HG02973 (cell line): ENCODE data around the gene LRRC43.

Experiments used
- ATAC-seq: cut with Tn5 transposase; IDR thresholded peaks from one replicate; pipeline ENCODE4 v1.9.1; 2021; ENCODE audit warnings: moderate library complexity; ENCODE audit not compliant: unreplicated experiment

LRRC43 gene, protein sequence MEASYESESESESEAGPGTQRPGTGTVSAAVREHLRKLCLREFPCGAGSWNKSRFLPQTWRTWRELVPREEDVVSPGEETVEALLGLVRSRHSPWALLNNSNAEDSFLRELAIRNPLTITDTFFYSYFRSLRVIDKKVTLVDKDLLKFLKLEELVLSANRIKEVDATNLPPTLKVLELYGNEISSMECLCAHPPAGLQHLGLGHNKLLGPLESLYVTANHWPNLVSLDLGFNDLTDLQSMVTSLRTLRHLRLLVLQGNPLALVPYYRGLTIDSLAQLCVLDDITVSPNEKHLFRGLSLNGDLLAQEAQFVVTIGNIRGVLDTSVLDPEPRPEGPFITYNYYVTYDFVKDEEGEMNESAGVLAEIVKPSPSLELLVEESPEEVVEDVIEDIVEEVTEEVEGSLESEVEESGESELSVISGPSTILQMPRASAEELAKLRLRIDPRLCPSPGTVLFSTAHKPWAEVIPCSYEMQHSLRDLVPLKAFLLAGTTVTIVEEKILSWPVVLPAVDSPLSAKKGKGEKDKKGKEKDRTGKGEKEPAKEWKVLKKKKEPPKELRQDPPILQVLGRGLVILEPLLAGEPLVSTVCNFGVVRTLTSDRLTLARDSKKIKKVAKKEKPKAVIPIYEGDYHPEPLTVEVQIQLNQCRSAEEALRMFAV

GRCh38 chr12:122182887-122183587, at the start of gene LRRC43:
LRRC43 (plus strand) TSS chr12:122183123; CDS start chr12:122183145, 22 bp downstream.
- ATAC-seq: no peak

- no peak for ATAC-seq
Measured at GRCh38 chr12:122133192-122133950, 49.6 kb upstream of the LRRC43 start.

GRCh38 chr12:122135437-122136031, 47.4 kb upstream of the LRRC43 start:
- ATAC-seq: no peak

GRCh38 chr12:122137229-122137628, 45.7 kb upstream of the LRRC43 start:
- no peak for ATAC-seq

DNA sequence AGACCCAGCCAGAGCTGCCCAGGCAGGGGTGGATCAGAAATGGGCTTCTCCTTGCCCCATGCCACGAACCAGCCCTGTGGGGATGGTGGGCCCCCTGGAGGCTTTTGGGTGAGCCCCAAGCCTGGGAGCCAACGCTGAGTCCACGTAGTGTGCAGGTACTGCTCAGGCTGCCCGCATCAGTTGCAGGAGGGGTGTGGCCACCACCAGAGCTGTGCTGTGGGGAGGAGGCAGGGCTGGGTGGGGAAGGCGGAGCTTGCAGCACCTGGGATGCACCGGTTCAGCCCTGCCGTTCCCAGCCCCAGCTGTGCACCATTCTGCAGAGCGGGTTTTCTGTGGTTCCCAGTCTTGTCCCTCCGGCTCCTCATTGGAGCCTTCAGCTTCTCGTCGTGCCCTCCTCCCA, 45.2 kb upstream of the LRRC43 start:
- no peak for ATAC-seq

DNA sequence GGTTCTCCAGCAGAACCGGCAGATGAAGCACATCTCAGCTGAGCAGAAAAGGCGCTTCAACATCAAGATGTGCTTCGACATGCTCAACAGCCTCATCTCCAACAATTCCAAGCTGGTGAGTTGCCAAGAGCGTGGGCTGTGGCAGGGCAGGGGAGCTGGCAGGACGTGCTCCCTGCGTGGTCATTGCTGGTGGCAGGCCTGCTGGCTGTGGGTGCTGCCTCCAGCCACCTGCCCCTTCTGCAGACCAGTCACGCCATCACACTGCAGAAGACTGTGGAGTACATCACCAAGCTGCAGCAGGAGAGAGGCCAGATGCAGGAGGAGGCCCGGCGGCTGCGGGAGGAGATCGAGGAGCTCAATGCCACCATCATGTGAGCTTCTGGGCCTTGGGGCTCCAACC, 44.7 kb upstream of the LRRC43 start:
- no peak for ATAC-seq

GRCh38 chr12:122138616-122139015, 44.3 kb upstream of the LRRC43 start:
- ATAC-seq: no peak

DNA sequence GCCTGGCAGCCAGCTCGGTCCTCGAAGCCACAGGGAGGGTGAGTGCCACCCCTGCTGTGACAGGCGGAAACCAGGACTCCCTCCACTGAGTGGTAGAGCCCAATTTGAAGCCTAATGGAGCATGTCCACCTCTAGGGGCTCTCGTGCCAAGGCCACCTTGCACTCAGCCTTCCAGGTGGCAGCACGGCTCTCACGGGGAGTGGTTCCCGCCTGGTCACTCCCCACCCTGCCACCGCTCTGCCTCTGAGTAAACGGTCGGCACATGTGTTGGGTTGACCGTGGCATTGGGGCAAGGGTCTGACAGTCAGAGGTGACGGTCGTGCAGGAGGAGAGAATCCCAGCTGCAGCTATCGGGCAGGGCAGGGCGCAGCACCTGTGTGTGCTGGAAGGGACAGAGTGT, 43.7 kb upstream of the LRRC43 start:
- ATAC-seq: no peak

DNA sequence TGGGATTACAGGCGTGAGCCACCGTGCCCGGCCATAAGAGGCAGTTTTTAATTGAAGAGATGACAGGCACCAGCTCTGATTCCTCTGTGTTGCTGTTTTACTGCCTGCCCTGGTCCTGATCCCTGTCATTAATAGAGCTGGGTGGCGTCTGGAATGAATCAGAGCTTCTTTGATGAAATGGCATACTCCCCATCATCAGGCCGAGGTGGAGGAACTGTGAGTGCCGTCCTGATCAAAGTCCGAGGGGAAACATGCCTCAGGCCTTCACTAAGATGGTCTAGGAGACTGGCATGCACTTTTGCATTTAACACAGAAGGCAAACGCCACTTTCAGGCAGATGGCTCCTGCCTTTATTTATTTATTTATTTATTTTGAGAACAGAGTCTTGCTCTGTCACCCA, 43.0 kb upstream of the LRRC43 start:
- ATAC-seq: no peak

GRCh38 chr12:122140467-122141257, 42.3 kb upstream of the LRRC43 start:
- ATAC-seq: no peak

- ATAC-seq: no peak
Measured at GRCh38 chr12:122141911-122142725, 40.8 kb upstream of the LRRC43 start.

GRCh38 chr12:122142857-122143256, 40.1 kb upstream of the LRRC43 start:
- no peak for ATAC-seq

GRCh38 chr12:122144885-122145284, 38.0 kb upstream of the LRRC43 start:
- no peak for ATAC-seq

DNA sequence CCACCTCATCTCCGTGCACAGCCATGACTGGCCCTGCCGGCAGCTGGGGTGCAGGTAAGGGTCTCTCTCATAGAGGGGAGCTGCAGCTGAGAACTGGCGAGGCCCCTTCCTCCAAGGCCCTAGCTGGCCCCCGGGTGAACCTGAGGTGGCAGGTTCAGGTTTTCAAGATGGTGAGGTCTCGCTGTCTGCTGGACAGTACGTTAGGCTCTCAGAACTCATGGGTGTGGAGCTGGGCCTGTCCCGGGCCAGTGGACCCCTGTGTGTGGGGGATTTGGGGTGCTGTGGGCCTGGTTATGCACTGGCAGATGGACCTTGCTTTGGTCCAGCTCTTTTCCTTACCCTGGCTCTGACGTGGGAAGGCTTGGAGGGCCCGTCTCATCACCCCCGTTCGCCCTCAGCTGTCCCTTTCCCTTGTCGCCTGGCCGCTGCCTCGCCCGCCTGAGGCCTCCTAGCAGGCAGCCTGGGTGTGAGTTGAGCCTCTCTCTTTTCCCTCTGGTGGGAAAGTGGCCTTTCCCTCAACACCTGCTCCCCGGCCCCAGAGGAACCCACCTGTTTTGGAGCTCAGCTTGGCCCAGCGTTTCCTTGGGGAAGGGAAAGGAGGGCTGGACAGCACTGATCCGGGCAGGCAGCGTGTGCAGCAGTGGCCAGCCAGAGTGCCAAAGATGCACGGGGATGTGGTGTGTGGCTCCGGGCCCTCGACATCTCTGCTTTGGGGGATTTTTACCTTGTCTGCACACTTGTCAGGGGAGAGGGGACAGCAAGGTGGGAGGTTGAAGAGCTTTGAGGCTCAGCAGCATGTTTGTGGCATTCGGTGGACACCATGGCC, 37.2 kb upstream of the LRRC43 start:
- no peak for ATAC-seq

GRCh38 chr12:122147514-122148290, 35.2 kb upstream of the LRRC43 start:
- ATAC-seq: no peak

GRCh38 chr12:122148657-122149056, 34.3 kb upstream of the LRRC43 start:
- no peak for ATAC-seq

GRCh38 chr12:122150127-122150681, 32.7 kb upstream of the LRRC43 start:
- no peak for ATAC-seq
